ENCODE results near the gene DTX3. TPM values are rescaled to one million over a fixed set of nuclear protein-coding genes. Genes with fewer than 3 reads are reported as not detected.

Gene DTX3
- total RNA-seq, 1 experiment from 2014 or later = 57.0 TPM

- POLR2A ChIA-PET = no interaction called here
- Mint-ChIP-seq H3K9me3 (no peaks in the 10 kb centered on the region), H3K4me1 (no peaks in the 10 kb centered on the region; the same call in 1 of the 2 replicates), H3K27ac (no peak overlapping the region), H3K36me3 (peaks cover 39% of the 10 kb centered on the region), H3K4me3 (no peak overlapping the region), H3K27me3 (ENCODE audit: low read depth) (peaks cover 3% of the 10 kb centered on the region; the same call in 1 of the 2 replicates)
- DNase-seq (ENCODE audit: low spot score) (no peak), ATAC-seq (no peak)
- TF ChIP-seq, protein P1, sequence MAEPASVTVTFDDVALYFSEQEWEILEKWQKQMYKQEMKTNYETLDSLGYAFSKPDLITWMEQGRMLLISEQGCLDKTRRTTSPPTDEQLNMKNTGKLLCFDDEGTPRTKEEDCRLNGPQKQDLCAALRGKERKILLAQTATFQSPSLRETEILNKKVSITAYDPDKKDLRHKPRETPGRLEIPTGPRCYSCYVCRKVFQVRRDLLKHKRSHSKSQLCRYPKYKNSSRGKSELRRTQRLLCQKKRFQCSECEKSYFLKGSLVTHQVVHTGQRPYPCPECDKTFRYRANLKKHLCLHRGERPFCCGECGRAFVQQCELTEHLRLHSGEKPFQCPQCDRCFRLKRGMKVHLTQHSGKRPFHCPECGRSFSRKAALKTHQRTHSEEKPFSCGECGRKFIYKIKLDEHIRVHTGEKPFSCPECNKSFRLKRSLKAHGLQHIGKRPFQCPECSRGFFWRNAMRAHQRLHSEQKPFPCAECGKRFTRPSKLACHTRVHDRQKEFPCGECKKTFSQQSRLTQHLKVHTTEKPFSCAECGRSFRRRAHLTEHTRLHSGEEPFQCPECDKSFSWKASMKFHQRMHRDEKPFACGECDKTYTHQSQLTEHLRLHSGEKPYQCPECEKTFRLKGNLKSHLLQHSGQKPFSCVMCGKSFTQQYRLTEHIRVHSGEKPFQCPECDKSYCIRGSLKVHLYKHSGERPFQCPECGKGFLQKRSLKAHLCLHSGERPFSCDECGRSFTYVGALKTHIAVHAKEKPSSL (CRISPR knock-in tag; conservative IDR thresholded peaks at IDR 0.05) = no peak
- no peak for TF ChIP-seq MXD4 (CRISPR knock-in tag; IDR thresholded peaks at IDR 0.05; ENCODE audit: borderline replicate concordance)
- no peak for TF ChIP-seq HMGA2 (CRISPR knock-in tag; IDR thresholded peaks at IDR 0.05)
- no peak for TF ChIP-seq ZNF121 (CRISPR knock-in tag; IDR thresholded peaks at IDR 0.05)
- no peak for TF ChIP-seq ZNF671 (CRISPR knock-in tag; IDR thresholded peaks at IDR 0.05)
- TF ChIP-seq GABPB1 (CRISPR knock-in tag; IDR thresholded peaks at IDR 0.05) = no peak
- TF ChIP-seq RELA (CRISPR knock-in tag; IDR thresholded peaks at IDR 0.05; ENCODE audit: borderline replicate concordance) = no peak
- TF ChIP-seq, protein P2, sequence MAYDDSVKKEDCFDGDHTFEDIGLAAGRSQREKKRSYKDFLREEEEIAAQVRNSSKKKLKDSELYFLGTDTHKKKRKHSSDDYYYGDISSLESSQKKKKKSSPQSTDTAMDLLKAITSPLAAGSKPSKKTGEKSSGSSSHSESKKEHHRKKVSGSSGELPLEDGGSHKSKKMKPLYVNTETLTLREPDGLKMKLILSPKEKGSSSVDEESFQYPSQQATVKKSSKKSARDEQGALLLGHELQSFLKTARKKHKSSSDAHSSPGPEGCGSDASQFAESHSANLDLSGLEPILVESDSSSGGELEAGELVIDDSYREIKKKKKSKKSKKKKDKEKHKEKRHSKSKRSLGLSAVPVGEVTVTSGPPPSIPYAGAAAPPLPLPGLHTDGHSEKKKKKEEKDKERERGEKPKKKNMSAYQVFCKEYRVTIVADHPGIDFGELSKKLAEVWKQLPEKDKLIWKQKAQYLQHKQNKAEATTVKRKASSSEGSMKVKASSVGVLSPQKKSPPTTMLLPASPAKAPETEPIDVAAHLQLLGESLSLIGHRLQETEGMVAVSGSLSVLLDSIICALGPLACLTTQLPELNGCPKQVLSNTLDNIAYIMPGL (CRISPR knock-in tag; IDR thresholded peaks at IDR 0.05) = no peak
- no peak for TF ChIP-seq E2F5 (CRISPR knock-in tag; IDR thresholded peaks at IDR 0.05)
- CTCF ChIA-PET = interaction anchor here (0.8 to 1.9 kb wide), 3 partner anchors 16 to 156 kb away, joined by 3 to 7 read pairs (median 5); no protein-coding TSS in a partner anchor
These were observed 24.2 kb upstream of the DTX3 start for GRCh38 chr12:57580466-57580795.

DNA sequence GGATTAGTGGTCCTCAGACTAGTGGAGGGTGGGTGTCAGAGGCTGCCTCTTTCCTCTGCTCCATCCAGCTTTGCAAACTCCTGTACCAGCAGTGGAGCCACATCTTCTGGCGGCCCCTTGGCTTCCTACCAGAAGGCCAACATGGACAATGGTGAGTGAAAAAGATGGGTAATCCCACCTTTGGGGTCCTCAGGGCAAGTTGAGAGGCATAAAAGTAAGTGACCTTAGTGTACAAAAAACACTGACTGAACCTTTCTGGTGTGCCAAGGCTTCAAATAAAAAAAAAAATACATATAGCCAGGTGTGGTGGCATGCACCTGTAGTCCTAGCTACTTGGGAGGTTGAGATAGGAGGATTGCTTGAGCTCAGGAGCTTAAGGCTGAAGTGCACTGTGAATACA is 22.8 kb upstream of the DTX3 start:
- ATAC-seq (no peak), DNase-seq (ENCODE audit: low spot score) (no peak)
- Mint-ChIP-seq H3K9me3 (no peaks in the 10 kb centered on the region), H3K27ac (no peak overlapping the region), H3K4me3 (no peak overlapping the region), H3K4me1 (no peaks in the 10 kb centered on the region; the same call in 1 of the 2 replicates), H3K36me3 (peaks cover 25% of the 10 kb centered on the region), H3K27me3 (ENCODE audit: low read depth) (0 out of 2 replicates have a peak, but pooled peaks cover 3% of the 10 kb centered on the region)
- ChIA-PET POLR2A (no interaction called here), CTCF (interaction anchor here (0.6 to 4.2 kb wide), 4 partner anchors 8 to 155 kb away, joined by 5 to 74 read pairs (median 6); no protein-coding TSS in a partner anchor)
- TF ChIP-seq MYBL2 (CRISPR knock-in tag; IDR thresholded peaks at IDR 0.05) (no peak), AR (CRISPR knock-in tag; IDR thresholded peaks at IDR 0.05) (no peak), JAZF1 (CRISPR knock-in tag; IDR thresholded peaks at IDR 0.05) (no peak), CREM (CRISPR knock-in tag; IDR thresholded peaks at IDR 0.05) (no peak), GABPB1 (CRISPR knock-in tag; IDR thresholded peaks at IDR 0.05) (no peak), TEAD4 (CRISPR knock-in tag; IDR thresholded peaks at IDR 0.05) (no peak), EMX1 (CRISPR knock-in tag; IDR thresholded peaks at IDR 0.05) (no peak), USF2 (CRISPR knock-in tag; IDR thresholded peaks at IDR 0.05) (no peak), ATF2 (CRISPR knock-in tag; IDR thresholded peaks at IDR 0.05; ENCODE audit: borderline replicate concordance, low read depth) (no peak)
- TF ChIP-seq, protein P2 (CRISPR knock-in tag; IDR thresholded peaks at IDR 0.05) = no peak
- TF ChIP-seq, protein P3, sequence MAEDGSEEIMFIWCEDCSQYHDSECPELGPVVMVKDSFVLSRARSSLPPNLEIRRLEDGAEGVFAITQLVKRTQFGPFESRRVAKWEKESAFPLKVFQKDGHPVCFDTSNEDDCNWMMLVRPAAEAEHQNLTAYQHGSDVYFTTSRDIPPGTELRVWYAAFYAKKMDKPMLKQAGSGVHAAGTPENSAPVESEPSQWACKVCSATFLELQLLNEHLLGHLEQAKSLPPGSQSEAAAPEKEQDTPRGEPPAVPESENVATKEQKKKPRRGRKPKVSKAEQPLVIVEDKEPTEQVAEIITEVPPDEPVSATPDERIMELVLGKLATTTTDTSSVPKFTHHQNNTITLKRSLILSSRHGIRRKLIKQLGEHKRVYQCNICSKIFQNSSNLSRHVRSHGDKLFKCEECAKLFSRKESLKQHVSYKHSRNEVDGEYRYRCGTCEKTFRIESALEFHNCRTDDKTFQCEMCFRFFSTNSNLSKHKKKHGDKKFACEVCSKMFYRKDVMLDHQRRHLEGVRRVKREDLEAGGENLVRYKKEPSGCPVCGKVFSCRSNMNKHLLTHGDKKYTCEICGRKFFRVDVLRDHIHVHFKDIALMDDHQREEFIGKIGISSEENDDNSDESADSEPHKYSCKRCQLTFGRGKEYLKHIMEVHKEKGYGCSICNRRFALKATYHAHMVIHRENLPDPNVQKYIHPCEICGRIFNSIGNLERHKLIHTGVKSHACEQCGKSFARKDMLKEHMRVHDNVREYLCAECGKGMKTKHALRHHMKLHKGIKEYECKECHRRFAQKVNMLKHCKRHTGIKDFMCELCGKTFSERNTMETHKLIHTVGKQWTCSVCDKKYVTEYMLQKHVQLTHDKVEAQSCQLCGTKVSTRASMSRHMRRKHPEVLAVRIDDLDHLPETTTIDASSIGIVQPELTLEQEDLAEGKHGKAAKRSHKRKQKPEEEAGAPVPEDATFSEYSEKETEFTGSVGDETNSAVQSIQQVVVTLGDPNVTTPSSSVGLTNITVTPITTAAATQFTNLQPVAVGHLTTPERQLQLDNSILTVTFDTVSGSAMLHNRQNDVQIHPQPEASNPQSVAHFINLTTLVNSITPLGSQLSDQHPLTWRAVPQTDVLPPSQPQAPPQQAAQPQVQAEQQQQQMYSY (CRISPR knock-in tag; IDR thresholded peaks at IDR 0.05) = no peak
- TF ChIP-seq, protein P4, sequence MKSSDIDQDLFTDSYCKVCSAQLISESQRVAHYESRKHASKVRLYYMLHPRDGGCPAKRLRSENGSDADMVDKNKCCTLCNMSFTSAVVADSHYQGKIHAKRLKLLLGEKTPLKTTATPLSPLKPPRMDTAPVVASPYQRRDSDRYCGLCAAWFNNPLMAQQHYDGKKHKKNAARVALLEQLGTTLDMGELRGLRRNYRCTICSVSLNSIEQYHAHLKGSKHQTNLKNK (CRISPR knock-in tag; IDR thresholded peaks at IDR 0.05) = no peak
